Measurements from ENCODE around the gene GPD1L.

GPD1L gene

DNA sequence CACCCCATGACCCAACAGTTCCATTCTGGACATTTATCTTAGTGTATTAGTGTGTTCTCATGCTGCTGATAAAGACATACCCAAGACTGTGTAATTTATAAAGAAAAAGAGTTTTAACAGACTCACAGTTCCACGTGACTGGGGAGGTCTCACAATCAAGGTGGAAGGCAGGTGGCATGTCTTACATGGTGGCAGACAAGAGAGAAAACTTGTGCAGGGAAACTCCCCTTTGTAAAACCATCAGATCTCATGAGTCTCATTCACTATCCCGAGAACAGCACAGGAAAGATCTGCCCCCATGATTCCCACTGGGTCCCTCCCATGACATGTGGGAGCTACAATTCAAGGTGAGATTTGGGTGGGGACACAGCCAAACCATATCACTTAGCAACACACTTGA, 21.6 kb upstream of the GPD1L start (continued):
- TF ChIP-seq ZNF501 (tag by site-specific recombination; IDR thresholded peaks at IDR 0.05) (no peak), SETDB1 (IDR thresholded peaks at IDR 0.05; ENCODE audit: insufficient read length, low read length) (peak; percentile 51), ZFP41 (tag by site-specific recombination; IDR thresholded peaks at IDR 0.05; ENCODE audit: borderline replicate concordance) (no peak), ZNF830 (tag by site-specific recombination; IDR thresholded peaks at IDR 0.05; ENCODE audit: low read depth) (no peak)

DNA sequence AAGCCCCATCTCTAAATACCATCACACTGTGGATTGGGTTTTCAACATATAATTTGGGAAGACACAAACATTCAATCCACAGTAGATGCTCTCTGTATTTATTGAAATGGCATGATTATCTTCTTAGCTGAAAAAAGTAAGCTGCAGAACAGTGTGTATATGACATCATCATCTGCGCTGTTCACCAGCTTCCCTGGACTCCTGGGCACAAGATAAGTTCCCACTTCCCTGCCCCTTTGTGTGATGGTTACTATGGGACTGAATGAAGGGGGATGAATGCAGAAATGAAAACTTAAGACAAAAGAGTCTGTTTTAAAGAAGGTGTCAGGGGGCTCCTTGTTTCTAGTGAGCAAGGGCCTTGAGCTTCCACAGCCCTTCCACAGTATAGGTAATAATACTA, 20.0 kb upstream of the GPD1L start:
- TF ChIP-seq ZFP3 (tag by site-specific recombination; IDR thresholded peaks at IDR 0.05; ENCODE audit: low read depth) (no peak), ZNF626 (tag by site-specific recombination; IDR thresholded peaks at IDR 0.05) (no peak), GLI4 (tag by site-specific recombination; IDR thresholded peaks at IDR 0.05) (no peak), ZNF146 (tag by site-specific recombination; IDR thresholded peaks at IDR 0.05) (no peak), ZXDB (tag by site-specific recombination; IDR thresholded peaks at IDR 0.05) (no peak), ZNF433 (tag by site-specific recombination; IDR thresholded peaks at IDR 0.05; ENCODE audit: low read depth) (no peak), ZNF214 (tag by site-specific recombination; IDR thresholded peaks at IDR 0.05; ENCODE audit: borderline replicate concordance) (no peak), IKZF3 (tag by site-specific recombination; IDR thresholded peaks at IDR 0.05) (no peak), ZNF600 (tag by site-specific recombination; IDR thresholded peaks at IDR 0.05) (no peak), KLF7 (tag by site-specific recombination; IDR thresholded peaks at IDR 0.05; ENCODE audit: borderline replicate concordance) (no peak), ZNF19 (tag by site-specific recombination; IDR thresholded peaks at IDR 0.05; ENCODE audit: low read depth) (no peak), ZNF366 (tag by site-specific recombination; conservative IDR thresholded peaks at IDR 0.05) (no peak)
- TF ChIP-seq, protein P1, sequence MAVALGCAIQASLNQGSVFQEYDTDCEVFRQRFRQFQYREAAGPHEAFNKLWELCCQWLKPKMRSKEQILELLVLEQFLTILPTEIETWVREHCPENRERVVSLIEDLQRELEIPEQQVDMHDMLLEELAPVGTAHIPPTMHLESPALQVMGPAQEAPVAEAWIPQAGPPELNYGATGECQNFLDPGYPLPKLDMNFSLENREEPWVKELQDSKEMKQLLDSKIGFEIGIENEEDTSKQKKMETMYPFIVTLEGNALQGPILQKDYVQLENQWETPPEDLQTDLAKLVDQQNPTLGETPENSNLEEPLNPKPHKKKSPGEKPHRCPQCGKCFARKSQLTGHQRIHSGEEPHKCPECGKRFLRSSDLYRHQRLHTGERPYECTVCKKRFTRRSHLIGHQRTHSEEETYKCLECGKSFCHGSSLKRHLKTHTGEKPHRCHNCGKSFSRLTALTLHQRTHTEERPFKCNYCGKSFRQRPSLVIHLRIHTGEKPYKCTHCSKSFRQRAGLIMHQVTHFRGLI (tag by site-specific recombination; IDR thresholded peaks at IDR 0.05): no peak
- TF ChIP-seq, protein P2, sequence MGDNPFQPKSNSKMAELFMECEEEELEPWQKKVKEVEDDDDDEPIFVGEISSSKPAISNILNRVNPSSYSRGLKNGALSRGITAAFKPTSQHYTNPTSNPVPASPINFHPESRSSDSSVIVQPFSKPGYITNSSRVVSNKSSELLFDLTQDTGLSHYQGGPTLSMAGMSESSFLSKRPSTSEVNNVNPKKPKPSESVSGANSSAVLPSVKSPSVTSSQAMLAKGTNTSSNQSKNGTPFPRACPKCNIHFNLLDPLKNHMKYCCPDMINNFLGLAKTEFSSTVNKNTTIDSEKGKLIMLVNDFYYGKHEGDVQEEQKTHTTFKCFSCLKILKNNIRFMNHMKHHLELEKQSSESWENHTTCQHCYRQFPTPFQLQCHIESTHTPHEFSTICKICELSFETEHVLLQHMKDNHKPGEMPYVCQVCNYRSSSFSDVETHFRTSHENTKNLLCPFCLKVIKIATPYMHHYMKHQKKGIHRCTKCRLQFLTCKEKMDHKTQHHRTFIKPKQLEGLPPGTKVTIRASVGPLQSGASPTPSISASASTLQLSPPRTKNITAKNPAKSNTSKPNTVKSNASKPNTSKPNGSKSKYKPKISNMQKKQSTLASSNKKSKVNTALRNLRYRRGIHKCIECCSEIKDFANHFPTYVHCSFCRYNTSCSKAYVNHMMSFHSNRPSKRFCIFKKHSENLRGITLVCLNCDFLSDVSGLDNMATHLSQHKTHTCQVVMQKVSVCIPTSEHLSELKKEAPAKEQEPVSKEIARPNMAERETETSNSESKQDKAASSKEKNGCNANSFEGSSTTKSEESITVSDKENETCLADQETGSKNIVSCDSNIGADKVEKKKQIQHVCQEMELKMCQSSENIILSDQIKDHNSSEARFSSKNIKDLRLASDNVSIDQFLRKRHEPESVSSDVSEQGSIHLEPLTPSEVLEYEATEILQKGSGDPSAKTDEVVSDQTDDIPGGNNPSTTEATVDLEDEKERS (tag by site-specific recombination; IDR thresholded peaks at IDR 0.05): no peak
- TF ChIP-seq, protein P3, sequence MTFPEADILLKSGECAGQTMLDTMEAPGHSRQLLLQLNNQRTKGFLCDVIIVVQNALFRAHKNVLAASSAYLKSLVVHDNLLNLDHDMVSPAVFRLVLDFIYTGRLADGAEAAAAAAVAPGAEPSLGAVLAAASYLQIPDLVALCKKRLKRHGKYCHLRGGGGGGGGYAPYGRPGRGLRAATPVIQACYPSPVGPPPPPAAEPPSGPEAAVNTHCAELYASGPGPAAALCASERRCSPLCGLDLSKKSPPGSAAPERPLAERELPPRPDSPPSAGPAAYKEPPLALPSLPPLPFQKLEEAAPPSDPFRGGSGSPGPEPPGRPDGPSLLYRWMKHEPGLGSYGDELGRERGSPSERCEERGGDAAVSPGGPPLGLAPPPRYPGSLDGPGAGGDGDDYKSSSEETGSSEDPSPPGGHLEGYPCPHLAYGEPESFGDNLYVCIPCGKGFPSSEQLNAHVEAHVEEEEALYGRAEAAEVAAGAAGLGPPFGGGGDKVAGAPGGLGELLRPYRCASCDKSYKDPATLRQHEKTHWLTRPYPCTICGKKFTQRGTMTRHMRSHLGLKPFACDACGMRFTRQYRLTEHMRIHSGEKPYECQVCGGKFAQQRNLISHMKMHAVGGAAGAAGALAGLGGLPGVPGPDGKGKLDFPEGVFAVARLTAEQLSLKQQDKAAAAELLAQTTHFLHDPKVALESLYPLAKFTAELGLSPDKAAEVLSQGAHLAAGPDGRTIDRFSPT (tag by site-specific recombination; IDR thresholded peaks at IDR 0.05): no peak
- TF ChIP-seq, protein P4, sequence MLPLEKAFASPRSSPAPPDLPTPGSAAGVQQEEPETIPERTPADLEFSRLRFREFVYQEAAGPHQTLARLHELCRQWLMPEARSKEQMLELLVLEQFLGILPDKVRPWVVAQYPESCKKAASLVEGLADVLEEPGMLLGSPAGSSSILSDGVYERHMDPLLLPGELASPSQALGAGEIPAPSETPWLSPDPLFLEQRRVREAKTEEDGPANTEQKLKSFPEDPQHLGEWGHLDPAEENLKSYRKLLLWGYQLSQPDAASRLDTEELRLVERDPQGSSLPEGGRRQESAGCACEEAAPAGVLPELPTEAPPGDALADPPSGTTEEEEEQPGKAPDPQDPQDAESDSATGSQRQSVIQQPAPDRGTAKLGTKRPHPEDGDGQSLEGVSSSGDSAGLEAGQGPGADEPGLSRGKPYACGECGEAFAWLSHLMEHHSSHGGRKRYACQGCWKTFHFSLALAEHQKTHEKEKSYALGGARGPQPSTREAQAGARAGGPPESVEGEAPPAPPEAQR (tag by site-specific recombination; IDR thresholded peaks at IDR 0.05): no peak
- TF ChIP-seq, protein P5, sequence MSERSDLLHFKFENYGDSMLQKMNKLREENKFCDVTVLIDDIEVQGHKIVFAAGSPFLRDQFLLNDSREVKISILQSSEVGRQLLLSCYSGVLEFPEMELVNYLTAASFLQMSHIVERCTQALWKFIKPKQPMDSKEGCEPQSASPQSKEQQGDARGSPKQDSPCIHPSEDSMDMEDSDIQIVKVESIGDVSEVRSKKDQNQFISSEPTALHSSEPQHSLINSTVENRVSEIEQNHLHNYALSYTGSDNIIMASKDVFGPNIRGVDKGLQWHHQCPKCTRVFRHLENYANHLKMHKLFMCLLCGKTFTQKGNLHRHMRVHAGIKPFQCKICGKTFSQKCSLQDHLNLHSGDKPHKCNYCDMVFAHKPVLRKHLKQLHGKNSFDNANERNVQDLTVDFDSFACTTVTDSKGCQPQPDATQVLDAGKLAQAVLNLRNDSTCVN (tag by site-specific recombination; optimal IDR thresholded peaks at IDR 0.05): no peak
- no peaks in the 10 kb centered on the region for H3K36me3 ChIP-seq (ENCODE audit: control insufficient read depth in 2 of 2, insufficient read depth in 1 of 2, low read length in 2 of 2)
- ChIA-PET CTCF (interaction anchor here (0.5 kb wide), 1 partner anchor 1649 kb away, joined by 3 read pairs; no protein-coding TSS in a partner anchor), POLR2A (no interaction called here)
- no peaks in the 10 kb centered on the region for H3K9me3 ChIP-seq (ENCODE audit: control insufficient read depth, insufficient read depth, low read depth, low read length)
- H3K4me1 ChIP-seq (ENCODE audit: control insufficient read depth, insufficient read depth, low read length): no peaks in the 10 kb centered on the region
- H3K4me3 ChIP-seq (ENCODE audit: low read depth, low read length): no peak overlapping the region
- H3K27ac ChIP-seq (ENCODE audit: extremely low read depth, low read depth, low read length): no peak overlapping the region
